ENCODE data around the gene KCTD17.

Gene KCTD17, protein sequence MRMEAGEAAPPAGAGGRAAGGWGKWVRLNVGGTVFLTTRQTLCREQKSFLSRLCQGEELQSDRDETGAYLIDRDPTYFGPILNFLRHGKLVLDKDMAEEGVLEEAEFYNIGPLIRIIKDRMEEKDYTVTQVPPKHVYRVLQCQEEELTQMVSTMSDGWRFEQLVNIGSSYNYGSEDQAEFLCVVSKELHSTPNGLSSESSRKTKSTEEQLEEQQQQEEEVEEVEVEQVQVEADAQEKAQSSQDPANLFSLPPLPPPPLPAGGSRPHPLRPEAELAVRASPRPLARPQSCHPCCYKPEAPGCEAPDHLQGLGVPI

DNA sequence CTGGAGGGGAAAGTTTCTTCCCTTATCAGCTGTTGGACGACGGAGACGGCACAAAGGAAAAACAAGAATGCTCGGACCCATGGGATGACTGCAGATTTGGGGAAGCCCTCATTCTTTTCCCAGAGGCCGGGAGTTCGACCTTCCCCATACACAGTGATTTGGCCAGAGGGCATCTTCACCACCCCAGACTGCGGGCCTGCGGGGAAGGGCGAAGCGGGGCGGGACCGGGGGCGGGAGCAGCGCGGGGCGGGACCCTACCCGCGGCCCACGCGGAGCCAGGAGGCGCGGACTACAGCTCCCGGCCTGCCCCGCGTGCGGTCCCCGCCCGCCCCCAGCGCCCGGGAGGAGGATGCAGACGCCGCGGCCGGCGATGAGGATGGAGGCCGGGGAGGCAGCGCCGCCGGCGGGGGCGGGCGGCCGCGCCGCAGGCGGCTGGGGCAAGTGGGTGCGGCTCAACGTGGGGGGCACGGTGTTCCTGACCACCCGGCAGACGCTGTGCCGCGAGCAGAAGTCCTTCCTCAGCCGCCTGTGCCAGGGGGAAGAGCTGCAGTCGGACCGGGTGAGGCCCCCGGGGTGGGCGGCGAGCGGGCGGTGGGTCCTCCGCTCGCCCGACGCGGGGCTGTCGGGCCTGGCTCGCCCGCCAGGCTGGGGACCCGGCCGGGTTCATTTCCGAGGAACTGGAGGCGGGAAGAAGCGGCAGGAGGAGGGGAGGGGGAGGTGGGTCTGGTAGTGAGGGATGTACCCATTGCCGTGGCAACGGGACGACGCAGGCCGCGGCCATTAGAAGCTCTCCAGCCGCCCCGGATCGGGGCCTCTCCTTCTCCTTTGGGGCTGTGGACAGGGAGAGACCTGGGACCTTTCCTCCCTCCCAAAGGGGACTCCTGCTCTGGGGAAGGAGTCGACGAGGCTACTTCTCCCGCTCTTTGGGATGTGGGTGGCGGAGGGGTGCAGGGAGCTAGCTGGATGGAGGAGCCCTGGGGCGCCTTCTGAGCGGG lies at the start of gene KCTD17:
TSS of gene KCTD17 (plus strand) at position 352 of the 995 bp plus-strand sequence. CDS start at position 371, 19 bp downstream.
- no peak for DNase-seq

DNA sequence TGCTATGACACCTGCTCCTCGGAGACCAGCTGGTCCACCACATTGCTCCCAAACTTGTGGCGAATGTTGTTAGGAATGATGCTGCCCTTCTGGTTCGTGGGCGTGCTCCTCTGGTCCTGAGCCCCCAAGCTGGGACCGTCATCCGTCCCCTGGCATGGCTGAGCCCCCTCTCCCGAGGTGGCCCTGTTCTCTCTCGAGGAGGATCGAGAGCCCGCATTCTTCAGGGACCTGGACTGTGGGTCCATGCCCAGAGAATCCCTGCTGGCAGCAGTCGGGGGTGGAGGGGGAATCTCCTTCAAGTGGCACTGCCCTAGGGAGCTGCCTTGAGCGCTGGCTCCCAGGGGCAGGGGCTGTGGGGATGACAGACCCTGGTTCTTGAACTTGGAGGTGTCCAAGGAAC lies 49.7 kb upstream of the KCTD17 start:
- DNase-seq: no peak

DNA sequence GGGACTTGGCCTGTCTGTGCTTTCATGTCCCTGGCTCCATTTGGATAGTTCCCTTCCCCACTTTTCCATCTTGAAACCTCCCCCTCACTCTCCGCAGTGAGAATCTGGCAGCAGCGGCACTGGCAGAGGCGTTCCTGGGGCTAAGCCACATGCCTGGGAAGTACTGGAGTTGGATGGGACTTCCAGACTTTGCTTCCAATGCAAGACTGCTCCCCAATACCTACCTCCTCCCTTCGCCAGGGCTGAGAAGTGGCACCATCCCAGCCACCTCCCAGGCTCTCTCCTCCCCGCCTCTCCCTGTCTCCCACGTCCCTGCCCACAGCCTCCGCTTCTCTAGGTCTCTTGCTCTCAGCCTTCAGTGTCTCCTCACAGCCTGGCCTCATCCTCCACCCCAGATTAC lies 48.9 kb upstream of the KCTD17 start:
- DNase-seq: no peak

DNA sequence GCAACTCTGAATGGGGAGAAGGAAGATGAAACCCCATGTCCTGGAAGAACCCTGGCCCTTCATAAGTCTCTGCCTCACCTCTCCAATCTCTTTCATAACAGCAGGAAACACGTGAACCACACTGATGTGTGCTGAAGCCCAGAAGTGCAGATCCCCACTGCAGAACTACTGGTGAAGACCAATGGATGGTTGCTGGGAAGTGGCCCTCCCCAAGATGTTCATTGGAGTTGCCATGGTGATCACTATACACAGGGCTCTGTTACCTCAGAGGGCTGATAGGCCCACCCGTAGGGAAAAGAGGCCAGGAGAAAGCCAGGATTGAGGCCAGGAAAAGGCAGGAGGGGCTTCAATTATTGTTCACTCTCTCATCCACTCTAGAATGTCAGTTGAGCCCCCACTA lies 43.9 kb upstream of the KCTD17 start:
- DNase-seq: no peak

DNA sequence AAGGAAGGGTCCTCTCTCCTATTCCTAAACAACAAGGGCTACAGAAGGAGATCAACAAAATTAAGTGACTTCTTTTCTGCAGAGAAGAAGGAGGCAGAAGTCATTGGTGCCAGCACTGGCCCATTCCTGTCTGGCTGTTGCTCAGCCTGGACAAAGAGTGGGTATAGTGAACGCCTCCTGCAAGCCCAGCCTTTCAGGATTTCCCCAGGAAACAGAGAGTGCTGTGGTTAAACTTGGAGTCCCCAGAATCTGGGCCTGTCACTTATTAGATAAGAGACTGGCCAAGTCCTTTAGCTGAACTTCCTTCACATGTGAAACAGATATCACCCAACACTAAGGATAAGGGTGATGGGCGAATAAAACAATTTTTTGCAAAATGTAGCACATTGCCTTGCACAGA lies 43.2 kb upstream of the KCTD17 start:
- no peak for DNase-seq

DNA sequence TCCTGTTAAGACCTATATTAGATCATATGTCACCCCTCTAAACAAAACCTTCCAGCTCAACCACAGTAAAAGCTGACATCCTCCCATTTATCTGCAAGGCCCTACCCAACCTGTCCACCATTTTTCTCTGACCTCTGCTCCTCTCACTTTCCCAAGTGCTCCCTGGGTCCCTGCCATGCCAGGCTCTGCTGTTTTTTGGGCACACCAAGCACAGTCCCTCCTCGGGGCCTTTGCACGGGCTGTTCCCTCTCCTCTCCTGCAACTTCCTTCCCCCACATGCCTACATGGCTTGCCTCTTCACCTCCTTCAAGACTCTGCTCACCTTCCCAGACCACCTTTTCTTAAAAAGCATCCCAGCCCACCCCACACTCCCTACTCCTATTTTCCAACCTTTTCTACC lies 42.1 kb upstream of the KCTD17 start:
- no peak for DNase-seq

DNA sequence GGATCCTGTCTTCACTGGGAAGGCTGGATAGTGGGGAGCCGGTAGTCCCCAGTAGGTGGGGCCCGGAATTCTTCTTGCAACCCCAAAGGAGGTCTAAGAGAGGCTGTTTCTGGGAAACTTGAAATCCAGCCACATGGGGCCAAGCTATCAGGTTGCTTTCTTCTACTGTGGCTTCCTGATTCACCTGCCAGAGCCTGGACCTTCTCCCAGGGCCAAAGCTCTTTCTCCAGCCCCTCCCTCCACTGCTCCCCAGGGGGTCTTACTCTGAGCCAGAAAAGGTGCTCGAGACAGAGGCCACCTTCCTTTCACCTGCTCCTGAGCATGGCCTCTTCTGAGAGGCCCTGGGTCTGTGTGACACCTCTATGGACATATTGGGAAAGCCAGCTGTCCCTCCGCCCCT lies 41.4 kb upstream of the KCTD17 start:
- no peak for DNase-seq

DNA sequence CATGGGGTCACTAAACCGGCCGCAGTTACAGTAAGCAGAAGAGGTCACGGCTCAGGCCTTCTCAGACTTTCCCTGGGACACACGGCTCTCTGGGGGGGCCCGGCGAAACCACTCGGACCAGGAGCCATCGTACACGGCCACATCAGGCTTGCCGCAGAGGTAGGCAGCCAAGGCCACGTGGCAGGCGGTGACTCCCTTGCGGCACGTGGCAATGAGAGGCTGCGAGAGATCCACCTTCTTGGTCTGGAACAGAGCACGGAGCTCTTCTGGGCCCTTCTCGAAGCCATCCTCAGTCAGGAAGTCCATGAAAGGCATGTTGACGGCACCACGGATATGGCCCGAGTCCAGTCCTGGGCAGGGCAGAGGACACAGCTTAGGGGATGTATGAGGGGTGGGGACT lies 40.6 kb upstream of the KCTD17 start:
- no peak for DNase-seq

DNA sequence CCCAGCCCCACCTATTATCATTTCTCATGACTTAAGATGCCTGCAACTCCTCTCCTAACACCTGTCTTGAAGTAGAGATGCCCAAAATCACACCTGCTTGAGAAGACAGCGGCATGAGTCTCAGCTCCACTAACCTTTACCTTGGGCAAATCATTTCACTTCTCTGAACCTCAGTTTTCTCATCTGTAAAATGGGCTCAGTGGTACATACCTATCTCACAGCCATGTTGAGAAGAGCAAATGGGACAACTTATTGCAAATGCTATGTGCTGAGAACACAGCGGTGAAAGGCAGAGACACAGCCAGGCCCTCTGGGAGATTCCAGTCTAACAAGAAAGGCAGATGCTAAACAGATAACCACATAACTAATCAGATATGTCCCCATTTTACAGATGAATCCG lies 40.1 kb upstream of the KCTD17 start:
- no peak for DNase-seq

DNA sequence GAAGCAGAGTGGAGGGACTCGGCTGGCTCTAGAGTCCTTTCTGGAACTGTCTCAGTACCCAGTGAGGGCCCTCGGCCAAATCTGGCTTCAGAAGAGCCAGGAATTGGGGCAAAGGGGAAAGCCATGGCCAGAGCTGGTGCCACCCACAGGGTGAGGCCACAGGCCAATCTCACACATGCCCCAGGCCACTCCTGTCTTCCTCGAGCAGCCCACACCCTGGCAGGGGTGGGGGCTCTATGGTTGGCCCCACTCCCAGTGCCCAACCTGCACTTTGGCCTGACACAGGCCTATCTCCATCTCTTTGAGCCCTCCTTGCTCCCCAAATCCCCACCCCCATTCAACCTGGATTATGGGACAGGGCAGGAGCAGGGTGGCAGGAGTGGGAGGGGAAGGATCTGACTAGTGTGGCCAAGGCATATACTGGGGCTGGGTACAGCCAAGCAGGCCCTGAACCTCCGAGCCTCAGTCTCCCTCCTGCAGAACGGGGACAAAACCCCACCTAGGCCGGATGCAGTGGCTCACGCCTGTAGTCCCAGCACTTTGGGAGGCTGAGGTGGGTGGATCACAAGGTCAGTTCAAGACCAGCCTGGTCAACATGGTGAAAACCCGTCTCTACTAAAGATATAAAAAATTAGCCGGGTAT lies 39.2 kb upstream of the KCTD17 start:
- DNase-seq: no peak

DNA sequence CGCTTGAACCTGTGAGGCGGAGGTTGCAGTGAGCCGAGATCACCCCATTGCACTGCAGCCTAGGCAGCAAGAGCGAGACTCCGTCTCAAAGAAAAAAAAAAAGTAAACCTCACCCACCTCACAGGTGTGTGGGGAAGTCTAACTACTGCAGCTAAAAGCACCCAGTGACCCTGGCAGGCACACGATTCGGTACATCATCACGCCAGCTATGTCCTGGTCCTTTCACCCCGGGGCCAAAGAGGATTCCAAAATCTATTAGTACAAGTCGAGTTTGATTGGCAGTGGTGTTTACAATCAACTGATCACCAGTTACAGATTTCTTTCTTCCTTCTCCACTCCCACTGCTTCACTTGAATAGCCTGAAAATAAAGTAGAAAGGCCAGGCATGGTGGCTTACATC lies 38.6 kb upstream of the KCTD17 start:
- DNase-seq: no peak

DNA sequence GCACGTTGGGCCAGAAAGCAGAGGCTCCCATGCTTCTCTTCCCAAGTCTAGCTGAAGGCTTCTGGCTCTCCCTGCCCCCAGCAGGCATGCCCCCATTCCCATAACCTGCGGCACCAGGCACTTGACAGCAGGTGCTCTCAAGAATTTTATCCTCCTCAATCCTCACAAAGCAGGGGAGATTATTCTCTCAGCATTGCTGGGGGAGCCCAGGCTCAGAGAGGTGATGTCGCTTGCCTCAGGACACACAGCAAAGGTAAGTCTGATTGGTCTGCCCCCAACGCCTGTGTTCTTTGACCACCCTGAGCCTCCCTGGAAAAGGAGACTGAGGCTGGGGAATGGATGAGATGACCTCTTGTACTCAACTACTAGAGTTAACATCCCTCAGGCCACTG lies 37.1 kb upstream of the KCTD17 start:
- no peak for DNase-seq

DNA sequence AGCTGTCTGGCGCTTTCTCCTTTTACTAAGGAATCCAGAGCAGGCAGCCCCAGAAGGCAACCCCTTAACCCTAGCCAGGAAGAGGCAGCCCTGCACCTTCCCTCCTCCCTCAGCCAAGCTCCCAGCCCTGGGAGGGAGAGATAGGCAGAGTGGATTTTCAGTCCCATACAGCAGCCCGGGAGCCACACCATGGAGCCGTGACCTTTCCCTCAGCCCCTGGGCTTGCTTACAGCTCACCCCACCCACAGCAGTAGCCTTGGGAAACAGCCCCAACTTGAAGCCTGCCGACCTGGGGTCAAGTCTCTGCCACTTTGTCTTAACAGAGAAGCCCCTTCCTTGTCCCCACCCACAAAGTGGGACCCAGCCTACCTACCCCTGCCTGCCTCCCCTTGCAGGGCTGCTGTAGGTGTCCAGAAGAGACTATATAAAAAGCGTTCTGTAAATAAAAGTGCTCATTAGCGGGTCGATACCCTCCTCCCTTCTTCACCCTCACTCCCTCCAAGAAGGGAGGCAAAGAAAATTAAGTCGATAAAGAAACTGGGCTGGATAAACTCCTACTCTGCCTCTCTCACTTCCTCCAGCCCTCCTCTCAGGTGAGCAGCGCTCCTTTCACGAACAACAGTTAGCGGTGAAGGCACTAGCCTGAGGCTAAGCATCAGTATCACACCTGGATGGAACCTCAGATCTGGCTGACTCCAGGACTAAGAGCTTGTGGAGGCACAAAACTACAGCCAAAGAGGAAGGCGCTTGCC lies 36.5 kb upstream of the KCTD17 start:
- DNase-seq: no peak

DNA sequence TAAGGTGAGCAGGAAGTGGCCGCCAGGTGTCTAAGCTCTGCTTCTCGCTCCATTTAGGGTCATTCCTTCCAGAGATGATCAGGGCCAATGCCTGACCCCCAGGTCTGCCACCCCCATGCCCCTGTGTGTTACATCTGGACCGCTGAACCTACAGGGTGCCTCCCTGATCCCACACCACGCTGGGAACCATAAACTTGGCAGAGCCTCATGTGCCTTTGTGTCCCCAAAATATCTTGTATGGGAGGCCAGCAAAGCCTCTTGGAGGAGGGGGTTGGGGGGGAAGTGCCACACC lies 36.0 kb upstream of the KCTD17 start:
- DNase-seq: no peak

DNA sequence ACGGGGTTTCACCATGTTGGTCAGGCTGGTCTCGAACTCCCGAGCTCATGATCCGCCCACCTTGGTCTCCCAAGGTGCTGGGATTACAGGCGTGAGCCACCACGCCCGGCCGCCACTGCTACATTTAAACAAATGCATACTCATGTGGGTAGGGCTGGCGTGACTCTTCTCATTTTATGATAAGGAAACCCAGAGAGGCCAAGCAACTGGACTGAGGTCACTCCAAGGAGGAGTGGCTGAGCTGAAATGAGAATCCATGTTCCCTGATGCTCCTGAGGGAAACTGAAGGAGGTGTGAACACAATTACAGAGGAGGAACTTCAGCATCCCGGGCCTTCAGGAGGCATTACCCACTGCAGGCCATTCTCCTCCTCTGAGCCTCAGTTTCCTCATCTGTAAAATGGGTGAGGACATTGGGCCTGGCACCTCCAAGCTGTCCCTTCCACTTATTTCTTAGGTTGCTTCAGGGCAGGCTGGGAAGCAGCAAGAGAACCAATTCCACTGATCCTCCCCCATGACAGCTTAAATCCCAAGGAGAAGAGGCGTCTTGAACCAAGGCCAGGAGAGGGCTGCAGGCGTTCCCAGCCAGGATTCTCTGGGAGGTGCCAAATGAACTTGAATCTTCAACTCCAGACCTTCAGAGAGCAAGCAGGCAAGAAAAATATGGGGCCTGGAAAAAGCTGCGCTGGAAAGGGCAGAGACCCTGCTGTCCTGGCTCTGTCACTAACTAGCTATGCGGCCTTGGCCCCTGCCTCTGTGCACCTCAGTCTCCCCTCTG lies 35.2 kb upstream of the KCTD17 start:
- DNase-seq: no peak

DNA sequence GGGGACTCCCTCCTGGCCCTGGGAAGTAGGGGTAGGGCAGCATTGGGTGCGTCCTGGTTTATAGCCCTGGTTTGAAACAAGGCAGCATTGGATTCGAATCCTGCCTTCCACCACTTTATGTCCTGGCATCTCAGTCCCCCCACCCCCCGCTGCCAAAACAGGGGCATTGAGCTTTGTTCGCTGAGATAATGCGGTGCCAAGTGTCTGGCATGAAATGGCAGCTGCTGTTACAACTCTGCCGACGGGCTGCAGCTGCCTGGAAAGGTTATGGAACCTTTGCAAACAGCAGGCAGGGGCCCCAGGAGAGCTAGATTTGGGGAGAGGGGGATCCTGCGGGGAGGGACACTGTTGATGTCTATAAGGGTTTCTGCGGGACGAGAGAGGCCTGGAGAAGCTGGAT lies 34.2 kb upstream of the KCTD17 start:
- DNase-seq: no peak

DNA sequence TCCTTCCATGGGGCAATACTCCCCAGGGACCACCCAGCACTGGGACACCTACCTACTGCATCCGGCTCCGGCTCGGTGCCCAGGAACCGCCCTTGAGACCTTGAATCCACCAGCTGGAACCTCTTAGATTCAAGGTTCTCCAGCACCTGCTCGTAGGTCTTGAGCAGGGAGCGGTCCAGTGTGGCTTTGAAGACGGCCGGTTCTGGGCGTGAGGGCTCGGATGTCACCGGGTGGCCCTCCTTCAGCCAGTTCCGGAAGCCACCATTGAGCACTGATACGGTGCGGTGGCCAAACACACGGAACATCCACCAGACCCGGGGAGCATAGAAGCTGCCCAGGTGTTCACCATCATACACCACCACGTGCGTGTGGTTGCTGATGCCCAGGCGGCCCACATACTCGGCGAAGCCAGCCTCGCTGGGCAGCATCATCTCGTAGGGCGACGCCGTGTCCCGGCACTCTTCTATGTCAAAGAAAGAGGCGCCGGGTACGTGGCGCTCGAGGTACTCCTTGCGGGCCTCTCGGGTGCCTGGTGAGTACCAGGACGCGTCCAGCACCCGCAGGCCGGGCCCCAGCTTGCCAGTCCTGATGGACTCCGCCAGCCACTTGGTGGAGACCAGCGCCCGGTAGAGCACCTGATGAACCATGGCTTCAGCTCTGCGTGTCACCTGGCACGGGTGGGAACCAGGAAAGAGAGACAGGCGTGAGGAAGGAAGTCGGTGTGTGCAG lies 33.3 kb upstream of the KCTD17 start:
- DNase-seq: no peak

DNA sequence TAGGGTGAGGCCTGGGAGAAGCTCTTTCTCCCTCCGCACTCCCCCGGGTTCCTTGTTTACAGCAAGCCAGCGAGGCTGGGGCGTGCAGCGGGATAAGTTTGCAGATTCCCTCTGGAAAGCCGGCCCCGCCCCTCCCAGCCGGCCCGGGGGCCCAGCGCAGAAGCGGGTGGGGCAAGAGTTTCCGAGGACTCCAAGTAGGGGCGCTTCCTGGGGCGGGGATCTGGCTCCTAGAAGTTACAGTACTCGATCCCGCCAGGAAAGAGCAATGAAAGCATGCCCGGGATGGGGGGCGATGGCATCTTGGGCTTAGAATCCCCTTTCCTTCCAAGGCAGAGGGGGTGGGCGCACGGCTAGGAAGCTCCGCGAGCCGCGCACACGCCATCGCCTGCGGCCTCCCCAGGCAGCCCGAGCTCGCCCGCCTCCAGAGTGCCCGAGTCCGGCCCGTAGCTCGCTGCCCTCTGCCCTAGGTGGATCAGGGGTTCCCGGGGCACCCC lies 32.7 kb upstream of the KCTD17 start:
- DNase-seq: no peak

DNA sequence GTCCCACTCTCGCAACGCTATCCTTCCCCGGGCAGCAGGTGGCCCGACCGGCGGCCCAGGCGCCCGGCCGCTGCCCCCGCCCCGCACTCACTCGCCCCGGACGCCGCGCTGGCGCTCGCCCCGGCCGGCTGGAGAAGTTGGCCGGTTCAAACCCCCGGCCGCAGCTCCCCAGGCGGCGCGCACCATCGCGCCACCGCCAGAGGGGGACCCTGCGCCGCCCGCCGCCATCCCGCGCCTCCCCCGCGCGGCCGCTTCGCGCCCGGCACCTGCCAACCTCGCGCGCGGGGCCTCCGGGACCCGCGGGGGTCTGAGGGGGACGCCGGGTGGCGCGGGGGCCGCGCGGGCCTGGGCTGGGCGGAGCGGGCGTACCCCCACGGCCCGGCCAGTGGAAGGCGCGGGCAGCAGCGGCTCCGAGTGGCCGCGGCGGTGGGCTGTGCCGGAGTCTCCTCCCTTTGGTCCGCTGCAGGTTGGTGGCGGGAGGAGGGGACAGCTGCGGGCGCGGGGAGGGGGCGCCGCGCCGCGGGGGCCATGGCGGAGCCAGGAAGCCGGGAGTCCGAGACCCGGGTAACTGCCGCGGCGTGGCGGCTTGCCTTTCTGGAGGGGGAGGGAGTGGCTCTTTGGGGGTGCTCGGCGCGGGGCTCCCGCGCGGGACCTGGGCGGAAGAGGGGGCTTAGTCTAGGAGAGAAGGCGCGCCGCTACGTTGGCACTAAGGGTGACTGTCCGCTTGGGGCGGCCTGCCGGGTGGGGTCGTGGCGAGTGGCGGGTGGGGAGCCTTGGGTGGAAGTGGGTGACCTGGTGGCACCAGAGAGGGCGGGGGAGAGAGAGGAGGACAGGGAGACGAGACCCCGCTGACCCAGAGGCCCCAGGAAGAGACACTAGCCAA lies 32.0 kb upstream of the KCTD17 start, which contains the start of the genes MPST and TST:
TSS of gene MPST (plus strand) at position 434 of the 883 bp plus-strand sequence. CDS start at position 529, 95 bp downstream.
TSS of gene TST (minus strand) at position 139 of the 883 bp plus-strand sequence. CDS start 715 bp downstream, outside the sequence.
- no peak for DNase-seq

DNA sequence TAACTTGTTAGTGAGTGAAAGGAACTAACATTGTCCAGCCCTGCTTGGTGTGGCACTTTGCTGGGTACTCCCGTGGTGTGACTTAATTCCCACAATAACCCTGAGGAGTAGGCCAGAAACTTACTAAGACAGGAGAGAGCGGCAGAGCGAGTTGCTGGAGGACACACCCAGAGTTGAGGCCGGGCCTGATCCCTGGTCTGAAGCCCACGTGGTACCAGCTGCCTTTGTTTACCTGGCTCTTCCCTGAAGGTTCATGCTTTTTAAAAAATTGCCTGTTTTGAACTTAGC lies 31.4 kb upstream of the KCTD17 start:
- no peak for DNase-seq

Measured in NCI-H524 treated with DMSO at 0.1 percent for 48 hours (cell line).